ENCODE measurements around the gene ERCC2.
"Not testable (repeated sequence)": the region's sequence is repeated elsewhere in the genome, so short reads cannot be mapped to it uniquely, and the experiment has no call there.

Gene ERCC2

DNA sequence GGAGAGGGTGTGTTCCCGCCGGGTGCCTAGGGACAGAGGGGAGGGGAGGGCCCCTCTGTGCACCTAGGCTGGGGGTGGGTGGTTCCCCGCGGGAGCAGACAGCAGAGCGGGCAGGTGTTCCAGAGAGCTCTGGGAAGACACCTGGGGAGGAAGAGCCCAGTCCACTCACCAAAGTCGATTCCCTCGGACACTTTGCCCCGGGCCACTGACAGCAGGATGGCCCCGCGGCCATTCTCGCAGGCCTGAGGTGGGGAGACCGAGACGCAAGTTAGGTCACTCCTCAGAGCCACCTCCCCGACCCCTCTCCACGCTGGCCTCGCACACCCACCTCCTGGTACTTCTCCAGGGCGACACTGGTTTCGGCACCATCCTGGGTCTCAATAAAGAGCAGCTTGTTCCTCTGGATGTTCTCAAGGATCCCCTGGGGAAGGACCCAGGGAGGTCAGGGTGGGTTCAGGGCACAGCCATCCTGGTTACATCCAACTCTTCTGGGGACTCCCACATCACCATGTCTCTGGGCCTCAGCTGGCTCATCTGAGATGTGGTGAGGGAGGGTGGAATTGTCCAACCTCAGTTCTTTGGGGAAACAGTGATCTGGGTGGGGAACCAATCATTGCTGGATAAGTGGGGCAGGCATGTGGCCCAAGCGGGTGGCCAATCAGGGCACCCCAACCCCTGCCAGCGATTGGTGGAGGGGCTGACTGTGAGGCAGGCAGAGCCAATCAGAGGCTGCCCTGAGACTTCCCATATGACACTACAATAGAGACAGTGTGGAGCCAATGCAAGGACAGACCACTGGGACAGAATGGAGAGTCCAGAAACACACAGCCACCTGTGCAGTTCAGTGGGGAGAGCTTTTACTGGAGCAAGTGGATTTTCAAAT is 17.2 kb downstream of the ERCC2 start:
- no peak for DNase-seq

DNA sequence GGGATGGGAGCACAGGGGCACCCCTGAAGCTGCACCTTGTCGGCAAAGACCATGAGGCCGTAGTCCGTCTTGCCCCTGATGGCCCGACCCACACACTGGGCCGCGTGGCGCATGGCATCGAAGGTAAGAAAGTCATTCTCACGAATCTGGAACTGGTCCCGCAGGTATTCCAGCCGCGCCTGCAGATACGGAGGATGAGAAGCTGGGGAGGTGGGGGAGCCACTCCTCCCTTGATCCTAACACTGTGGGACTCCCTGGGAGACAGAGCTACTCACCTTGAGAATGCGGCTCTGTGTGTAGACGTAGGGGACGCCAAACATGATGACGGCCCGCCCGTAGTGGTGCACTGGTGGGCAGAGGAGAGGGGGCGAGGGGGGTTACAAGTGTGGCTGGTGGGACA is 17.9 kb downstream of the ERCC2 start:
- no peak for DNase-seq

- no peak for DNase-seq
These were observed 18.3 kb downstream of the ERCC2 start for GRCh38 chr19:45352062-45352461.

DNA sequence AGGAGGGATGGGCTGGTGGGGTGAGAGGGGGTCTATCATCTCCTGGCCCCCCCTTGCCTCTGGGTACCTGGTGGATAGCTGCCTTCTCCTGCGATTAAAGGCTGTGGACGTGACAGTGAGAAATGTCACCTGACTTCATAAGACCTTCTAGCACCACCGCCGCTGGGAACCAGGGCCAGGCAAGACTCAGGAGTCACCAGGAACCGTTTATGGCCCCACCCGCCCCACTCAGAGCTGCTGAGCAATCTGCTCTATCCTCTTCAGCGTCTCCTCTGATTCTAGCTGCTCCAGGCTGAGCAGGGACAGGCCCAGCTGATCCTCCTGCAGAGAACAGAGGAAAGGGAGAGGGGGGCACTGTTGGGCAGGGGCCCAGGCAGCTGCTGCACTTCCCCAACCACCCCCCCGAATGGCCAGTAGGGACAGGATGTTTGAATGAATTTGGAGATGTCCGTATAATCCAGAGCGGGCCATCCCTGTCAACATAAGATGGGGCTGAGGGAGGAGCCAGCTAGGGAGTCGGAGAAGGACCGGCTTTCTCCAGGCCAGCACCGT is 18.9 kb downstream of the ERCC2 start:
- no peak for DNase-seq

- DNase-seq, result no peak
These were observed 19.8 kb downstream of the ERCC2 start for GRCh38 chr19:45350477-45351058.

GRCh38 chr19:45349430-45349941 is 20.9 kb downstream of the ERCC2 start:
- DNase-seq, result no peak

- no peak for DNase-seq
These were observed 21.3 kb downstream of the ERCC2 start for GRCh38 chr19:45349126-45349415.

GRCh38 chr19:45348367-45349125 is 21.8 kb downstream of the ERCC2 start:
- DNase-seq, result no peak

DNA sequence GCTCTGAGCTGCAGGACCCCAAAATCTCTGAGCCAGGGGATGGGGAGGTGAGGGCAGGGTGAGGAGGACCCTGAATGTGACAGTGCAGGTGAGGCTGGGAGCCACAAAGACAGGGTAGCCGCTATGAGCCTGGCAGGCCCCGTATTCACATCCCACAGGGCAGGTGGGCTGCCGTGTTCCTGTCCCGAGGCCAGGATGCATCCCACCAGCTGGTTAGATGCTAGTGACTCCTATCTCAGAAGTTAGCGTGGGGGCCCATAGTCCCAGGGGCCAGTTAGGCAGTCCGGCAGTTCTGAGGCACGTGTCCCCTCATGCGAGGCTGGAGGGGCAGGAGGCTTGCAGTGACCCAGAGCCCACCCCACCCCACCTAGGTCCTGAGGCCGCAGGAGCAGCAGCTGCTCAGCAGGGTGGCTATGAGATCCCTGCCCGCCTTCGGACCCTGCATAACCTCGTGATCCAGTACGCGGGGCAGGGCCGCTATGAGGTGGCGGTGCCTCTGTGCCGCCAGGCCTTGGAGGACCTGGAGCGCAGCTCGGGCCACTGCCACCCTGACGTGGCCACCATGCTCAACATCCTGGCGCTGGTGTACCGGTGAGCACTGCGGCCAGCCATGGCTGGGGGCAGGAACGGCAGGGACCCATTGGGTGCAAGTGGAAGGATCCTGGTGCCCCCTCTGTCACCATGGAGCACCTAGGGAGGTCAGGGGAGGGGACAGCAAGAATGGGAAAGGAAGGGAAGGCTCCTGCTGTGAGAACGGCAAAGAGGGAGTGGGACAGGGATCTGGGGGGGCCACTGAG is 22.6 kb downstream of the ERCC2 start:
- DNase-seq, result no peak

GRCh38 chr19:45346449-45346848 is 23.9 kb downstream of the ERCC2 start:
- DNase-seq, result no peak

- no peak for DNase-seq
These were observed 24.9 kb downstream of the ERCC2 start for GRCh38 chr19:45345506-45345860.

DNA sequence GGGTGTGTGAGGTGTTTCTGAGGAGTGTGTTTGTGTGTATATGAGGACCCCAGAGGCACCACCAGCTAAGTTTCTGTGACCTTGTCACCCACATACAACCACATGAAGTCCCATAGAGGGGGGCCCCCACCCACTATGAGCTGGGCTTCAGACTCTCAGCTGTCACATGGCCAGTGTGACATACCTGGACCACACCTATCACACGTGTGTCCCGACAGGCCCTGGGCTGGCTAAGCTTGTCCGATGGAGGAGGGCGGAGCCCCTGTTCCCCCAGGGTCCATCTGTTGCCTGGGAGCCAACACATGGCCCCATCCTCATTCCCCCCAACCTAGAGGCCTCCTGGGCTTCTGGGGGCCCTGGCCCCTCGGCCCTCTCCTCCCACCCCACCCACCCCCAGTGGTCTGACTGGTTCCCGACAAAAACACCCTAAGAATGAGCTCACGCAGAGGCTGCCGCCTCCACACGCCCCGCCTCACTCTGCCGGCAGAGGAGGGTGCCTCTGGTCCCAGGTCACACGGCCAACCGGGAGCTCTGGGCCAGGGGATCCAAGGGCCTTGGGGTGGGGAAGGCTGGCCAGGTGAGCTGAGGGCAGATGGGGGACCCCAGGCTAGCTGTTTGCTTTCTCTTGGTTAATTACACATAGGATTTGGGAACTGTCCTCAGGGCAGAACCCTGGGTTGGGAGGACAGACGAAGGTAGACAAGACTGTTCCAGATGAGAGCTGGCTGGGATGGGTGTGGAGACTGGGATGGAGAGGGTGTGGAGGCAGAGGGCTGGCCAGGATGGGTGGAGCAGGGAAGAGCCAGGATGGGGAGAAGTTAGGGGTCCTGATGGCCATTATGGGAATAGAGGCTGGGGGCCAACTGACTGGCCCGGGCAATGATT is 25.5 kb downstream of the ERCC2 start:
- DNase-seq, result no peak

GRCh38 chr19:45342911-45343310 is 27.5 kb downstream of the ERCC2 start:
- DNase-seq, result no peak

GRCh38 chr19:45340899-45341453 is 29.4 kb downstream of the ERCC2 start:
- DNase-seq, result no peak

GRCh38 chr19:45340232-45340898 is 30.0 kb downstream of the ERCC2 start, which contains the start of gene KLC3:
Gene KLC3 (plus strand): TSS chr19:45340750. CDS start chr19:45345542, 4,792 bp downstream.
- DNase-seq, result peak; percentile 30

- DNase-seq, result no peak
These were observed 30.7 kb downstream of the ERCC2 start for GRCh38 chr19:45339629-45340028.

GRCh38 chr19:45336696-45337251 is 33.6 kb downstream of the ERCC2 start:
- no peak for DNase-seq

DNA sequence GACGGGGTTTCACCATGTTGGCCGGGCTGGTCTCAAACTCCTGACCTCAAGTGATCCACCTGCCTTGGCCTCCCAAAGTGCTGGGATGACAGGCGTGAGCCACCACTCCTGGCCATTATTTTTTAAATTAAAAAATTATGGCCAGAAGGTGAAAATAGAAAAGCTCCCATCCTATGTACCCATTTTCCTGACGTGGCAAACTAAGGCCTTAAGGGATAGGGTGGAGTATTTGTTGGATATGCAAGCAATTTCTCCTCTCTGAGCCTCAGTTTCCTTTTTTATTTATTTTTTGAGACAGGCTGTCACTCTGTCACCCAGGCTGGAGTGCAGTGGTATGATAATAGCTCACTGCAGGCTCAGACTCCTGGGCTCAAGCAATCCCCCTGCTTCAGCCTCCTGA is 35.5 kb downstream of the ERCC2 start:
- DNase-seq, result not testable (repeated sequence)

GRCh38 chr19:45333609-45334303 is 36.6 kb downstream of the ERCC2 start:
- DNase-seq, result no peak

DNA sequence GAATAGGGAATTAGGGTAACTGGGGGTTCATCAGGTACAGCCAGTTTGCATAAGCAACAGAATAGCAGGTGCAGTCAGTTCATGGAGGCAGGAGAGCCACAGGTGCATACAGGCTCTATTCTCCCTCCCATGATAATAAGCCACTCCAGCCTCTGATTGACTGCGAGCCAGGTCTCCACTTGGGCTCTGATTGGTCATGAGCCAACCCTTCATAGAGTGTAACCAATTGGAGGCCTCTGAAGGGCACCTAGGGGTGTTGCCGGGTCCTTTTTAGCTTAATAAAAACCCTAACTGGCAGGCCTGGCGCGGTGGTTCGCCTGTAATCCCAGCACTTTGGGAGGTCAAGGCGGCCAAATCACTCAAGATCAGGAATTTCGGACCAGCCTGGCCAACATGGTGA is 39.0 kb downstream of the ERCC2 start:
- no peak for DNase-seq
